ENCODE data around the gene LMF2. TPM values are rescaled to one million over a fixed set of nuclear protein-coding genes. Genes with fewer than 3 reads are reported as not detected.

The LMF2 gene
- polyA plus RNA-seq, 4 donors, result 40.4 to 61.4 (median 41.9) TPM

GRCh38 chr22:50505276-50505775 lies 2.2 kb downstream of the LMF2 start:
- DNase-seq (ENCODE audit: low read depth in 4 of 4, low spot score in 3 of 4), result no peak

GRCh38 chr22:50504369-50505211 lies 2.9 kb downstream of the LMF2 start:
- no peak for DNase-seq (ENCODE audit: low read depth in 4 of 4, low spot score in 3 of 4)

- DNase-seq (ENCODE audit: low read depth in 4 of 4, low spot score in 3 of 4), result no peak
Measured at GRCh38 chr22:50503475-50504145, 3.9 kb downstream of the LMF2 start.

- DNase-seq (ENCODE audit: low read depth in 4 of 4, low spot score in 3 of 4), result no peak
Measured at GRCh38 chr22:50502628-50503474, 4.7 kb downstream of the LMF2 start.

- no peak for DNase-seq (ENCODE audit: low read depth in 4 of 4, low spot score in 3 of 4)
Measured at GRCh38 chr22:50502096-50502495, 5.4 kb downstream of the LMF2 start.

- DNase-seq (ENCODE audit: low read depth in 4 of 4, low spot score in 3 of 4), result no peak
Measured at GRCh38 chr22:50500452-50500851, 7.0 kb downstream of the LMF2 start.

- DNase-seq (ENCODE audit: low read depth in 4 of 4, low spot score in 3 of 4), result peak in 2 of 4 donors; percentile 58 to 59
Measured at GRCh38 chr22:50498322-50498890, 9.1 kb downstream of the LMF2 start.

GRCh38 chr22:50497093-50497492 lies 10.4 kb downstream of the LMF2 start:
- DNase-seq (ENCODE audit: low read depth in 4 of 4, low spot score in 3 of 4), result no peak

GRCh38 chr22:50490531-50491308 lies 16.8 kb downstream of the LMF2 start:
- no peak for DNase-seq (ENCODE audit: low read depth in 4 of 4, low spot score in 3 of 4)

GRCh38 chr22:50489363-50490243 lies 17.9 kb downstream of the LMF2 start:
- no peak for DNase-seq (ENCODE audit: low read depth in 4 of 4, low spot score in 3 of 4)

- no peak for DNase-seq (ENCODE audit: low read depth in 4 of 4, low spot score in 3 of 4)
Measured at GRCh38 chr22:50488886-50489285, 18.6 kb downstream of the LMF2 start.

GRCh38 chr22:50488006-50488677 lies 19.4 kb downstream of the LMF2 start:
- no peak for DNase-seq (ENCODE audit: low read depth in 4 of 4, low spot score in 3 of 4)

GRCh38 chr22:50487290-50488005 lies 20.1 kb downstream of the LMF2 start:
- DNase-seq (ENCODE audit: low read depth in 4 of 4, low spot score in 3 of 4), result no peak

- no peak for DNase-seq (ENCODE audit: low read depth in 4 of 4, low spot score in 3 of 4)
Measured at GRCh38 chr22:50486561-50487289, 20.8 kb downstream of the LMF2 start, which contains the start of gene MIOX. Gene MIOX, plus strand, starts transcription at chr22:50486859. Its CDS starts 39 bp downstream, at chr22:50486898.

- DNase-seq (ENCODE audit: low read depth in 4 of 4, low spot score in 3 of 4), result no peak
Measured at GRCh38 chr22:50485221-50486131, 22.0 kb downstream of the LMF2 start.

All from right renal pelvis (tissue), 4 donors.